Astrocyte (in vitro differentiated cells and primary cell): ENCODE measurements around the gene FAM13C. TPM values are rescaled to one million over a fixed set of nuclear protein-coding genes. Genes with fewer than 3 reads are reported as not detected.

Experiments used
- DNase-seq: peaks from one replicate; pipeline ENCODE4 v3.0.0-alpha.2; 2010; ENCODE audit warnings: low read depth
- FAIRE-seq: peaks from 2 replicates; lab custom pipeline; 2011; peaks lifted over from hg19 to GRCh38; lab: Jason Lieb, UNC
- H2AFZ ChIP-seq: 2 replicates; pipeline ENCODE4 v1.6.0; 2012; ENCODE audit warnings: low read depth, low read length, inconsistent platforms
- H3K27ac ChIP-seq: 2 replicates; pipeline ENCODE4 v1.5.1; 2011; ENCODE audit warnings: low read depth, low read length, inconsistent platforms
- H3K27me3 ChIP-seq: 2 replicates; pipeline ENCODE4 v1.6.0; 2011; ENCODE audit warnings: low read length, inconsistent platforms; ENCODE audit not compliant: insufficient read depth
- H3K36me3 ChIP-seq: 2 replicates; pipeline ENCODE4 v1.5.1; 2011; ENCODE audit warnings: low read length, inconsistent platforms; ENCODE audit not compliant: insufficient read depth
- H3K4me1 ChIP-seq: 2 replicates; pipeline ENCODE4 v1.5.1; 2011; ENCODE audit warnings: low read length, inconsistent platforms; ENCODE audit not compliant: insufficient read depth
- H3K4me2 ChIP-seq: 2 replicates; pipeline ENCODE4 v1.6.0; 2012; ENCODE audit warnings: low read length, inconsistent platforms
- H3K4me3 ChIP-seq: 2 replicates; pipeline ENCODE4 v1.5.1; 2011; ENCODE audit warnings: low read depth, mild to moderate bottlenecking, low read length, inconsistent platforms; ENCODE audit not compliant: insufficient read depth
- H3K79me2 ChIP-seq: 2 replicates; pipeline ENCODE4 v1.6.0; 2012; ENCODE audit warnings: mild to moderate bottlenecking, low read length, inconsistent platforms; ENCODE audit not compliant: insufficient read depth
- H3K9ac ChIP-seq: 2 replicates; pipeline ENCODE4 v1.6.0; 2012; ENCODE audit warnings: mild to moderate bottlenecking, low read length, inconsistent platforms
- H3K9me3 ChIP-seq: 2 replicates; pipeline ENCODE4 v1.5.1; 2012; ENCODE audit warnings: low read depth, mild to moderate bottlenecking, low read length, inconsistent platforms; ENCODE audit not compliant: insufficient read depth
- H4K20me1 ChIP-seq: 2 replicates; pipeline ENCODE4 v1.6.0; 2012; ENCODE audit warnings: low read length, inconsistent platforms; ENCODE audit not compliant: insufficient read depth
- H3K27ac Mint-ChIP-seq: one replicate; pipeline ENCODE4 v1.8.0; 2021; ENCODE audit warnings: mild to moderate bottlenecking, mixed read lengths; ENCODE audit not compliant: unreplicated experiment
- H3K27me3 Mint-ChIP-seq: one replicate; pipeline ENCODE4 v1.8.0; 2021; ENCODE audit warnings: low read depth, mixed read lengths; ENCODE audit not compliant: unreplicated experiment
- H3K36me3 Mint-ChIP-seq: one replicate; pipeline ENCODE4 v1.8.0; 2021; ENCODE audit warnings: low read depth, mixed read lengths; ENCODE audit not compliant: unreplicated experiment
- H3K4me1 Mint-ChIP-seq: one replicate; pipeline ENCODE4 v1.8.0; 2021; ENCODE audit warnings: low read depth, mixed read lengths; ENCODE audit not compliant: unreplicated experiment
- H3K4me3 Mint-ChIP-seq: one replicate; pipeline ENCODE4 v1.8.0; 2021; ENCODE audit warnings: mild to moderate bottlenecking, moderate library complexity, mixed read lengths; ENCODE audit not compliant: unreplicated experiment
- H3K9me3 Mint-ChIP-seq: one replicate; pipeline ENCODE4 v1.8.0; 2021; ENCODE audit warnings: mild to moderate bottlenecking, mixed read lengths; ENCODE audit not compliant: unreplicated experiment
- EZH2 ChIP-seq: IDR thresholded peaks from 2 replicates; pipeline ENCODE4 v1.6.1; 2012; ENCODE audit warnings: mild to moderate bottlenecking, low read length, inconsistent platforms; ENCODE audit not compliant: insufficient read depth
- total RNA-seq: library from RNA; stranded (reverse); gene quantifications from 2 replicates; pipeline ENCODE4 v1.2.1, GENCODE V29; 2021
- TF ChIP-seq, protein P1 (sequence below): IDR thresholded peaks from 2 replicates; pipeline ENCODE4 v1.5.1; 2011; ENCODE audit warnings: low read depth, mild to moderate bottlenecking, inconsistent platforms, low read length, moderate library complexity; ENCODE audit not compliant: insufficient read depth

Gene FAM13C
- total RNA-seq, 1 donor from 2014 or later: 8.7 TPM

DNA sequence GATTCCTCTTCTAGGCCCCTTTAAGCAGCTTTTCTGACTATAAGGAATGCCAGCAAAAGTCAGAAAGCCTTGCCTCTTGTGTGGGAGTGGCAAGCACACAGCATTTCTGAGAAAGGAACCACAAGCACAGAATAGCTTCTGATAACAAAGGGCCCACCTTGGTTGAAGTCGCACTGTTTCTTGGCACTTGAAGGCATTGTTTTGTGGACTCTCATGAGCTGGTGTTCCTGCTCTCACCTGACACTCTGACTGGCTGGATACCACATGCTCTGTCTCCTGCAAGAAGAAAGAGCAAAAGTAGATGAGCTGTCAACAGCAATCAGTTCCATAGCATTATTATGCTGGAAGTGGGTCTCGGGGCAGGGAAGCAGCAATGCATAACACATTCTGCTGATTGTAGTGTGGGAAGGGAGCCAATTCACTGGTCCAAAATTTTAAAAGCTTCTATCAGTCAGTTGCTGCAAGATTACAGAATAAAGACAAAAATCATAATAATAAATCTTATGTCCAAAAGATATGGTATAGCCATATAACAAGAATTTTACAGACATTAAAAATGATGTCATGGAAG lies 38.4 kb downstream of the FAM13C start:
- H3K27me3 Mint-ChIP-seq: no peaks in the 10 kb centered on the region
- H3K36me3 Mint-ChIP-seq: peaks cover 12% of the 10 kb centered on the region
- TF ChIP-seq EZH2: no peak
- TF ChIP-seq, protein P1, sequence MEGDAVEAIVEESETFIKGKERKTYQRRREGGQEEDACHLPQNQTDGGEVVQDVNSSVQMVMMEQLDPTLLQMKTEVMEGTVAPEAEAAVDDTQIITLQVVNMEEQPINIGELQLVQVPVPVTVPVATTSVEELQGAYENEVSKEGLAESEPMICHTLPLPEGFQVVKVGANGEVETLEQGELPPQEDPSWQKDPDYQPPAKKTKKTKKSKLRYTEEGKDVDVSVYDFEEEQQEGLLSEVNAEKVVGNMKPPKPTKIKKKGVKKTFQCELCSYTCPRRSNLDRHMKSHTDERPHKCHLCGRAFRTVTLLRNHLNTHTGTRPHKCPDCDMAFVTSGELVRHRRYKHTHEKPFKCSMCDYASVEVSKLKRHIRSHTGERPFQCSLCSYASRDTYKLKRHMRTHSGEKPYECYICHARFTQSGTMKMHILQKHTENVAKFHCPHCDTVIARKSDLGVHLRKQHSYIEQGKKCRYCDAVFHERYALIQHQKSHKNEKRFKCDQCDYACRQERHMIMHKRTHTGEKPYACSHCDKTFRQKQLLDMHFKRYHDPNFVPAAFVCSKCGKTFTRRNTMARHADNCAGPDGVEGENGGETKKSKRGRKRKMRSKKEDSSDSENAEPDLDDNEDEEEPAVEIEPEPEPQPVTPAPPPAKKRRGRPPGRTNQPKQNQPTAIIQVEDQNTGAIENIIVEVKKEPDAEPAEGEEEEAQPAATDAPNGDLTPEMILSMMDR: no peak
- DNase-seq (no peak), FAIRE-seq (no peak)
- Histone ChIP-seq H3K4me3 (no peak overlapping the region), H3K9me3 (no peaks in the 10 kb centered on the region), H4K20me1 (no peaks in the 10 kb centered on the region), H3K4me2 (no peak overlapping the region), H3K27me3 (no peaks in the 10 kb centered on the region), H3K79me2 (no peaks in the 10 kb centered on the region), H2AFZ (no peak overlapping the region), H3K4me1 (no peaks in the 10 kb centered on the region), H3K36me3 (no peaks in the 10 kb centered on the region), H3K27ac (no peak overlapping the region), H3K9ac (no peak overlapping the region)
- no peak overlapping the region for H3K27ac Mint-ChIP-seq
- no peak overlapping the region for H3K4me3 Mint-ChIP-seq
- peaks cover 5% of the 10 kb centered on the region for H3K9me3 Mint-ChIP-seq
- peaks cover 2% of the 10 kb centered on the region for H3K4me1 Mint-ChIP-seq

DNA sequence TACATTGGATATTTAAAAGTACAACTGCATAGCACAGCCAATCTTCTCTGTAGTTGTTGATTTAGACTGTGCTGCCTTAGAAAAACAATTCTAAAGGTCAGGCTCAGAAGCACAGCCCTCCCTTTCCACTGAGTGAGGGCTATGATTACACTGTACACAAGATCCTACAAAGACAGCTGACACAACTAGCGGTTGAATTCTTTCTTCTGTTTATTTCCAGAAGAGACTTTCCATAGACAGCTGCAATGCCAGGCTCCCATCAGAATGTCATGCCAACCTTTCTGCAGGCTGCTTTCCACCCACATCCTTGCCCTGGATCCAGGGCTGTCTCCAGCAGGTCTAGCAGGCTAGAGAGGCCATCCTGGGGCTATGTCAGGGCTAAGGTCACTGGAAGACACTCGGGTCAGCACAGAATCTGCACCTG lies 39.3 kb downstream of the FAM13C start:
- no peaks in the 10 kb centered on the region for H3K27me3 Mint-ChIP-seq

DNA sequence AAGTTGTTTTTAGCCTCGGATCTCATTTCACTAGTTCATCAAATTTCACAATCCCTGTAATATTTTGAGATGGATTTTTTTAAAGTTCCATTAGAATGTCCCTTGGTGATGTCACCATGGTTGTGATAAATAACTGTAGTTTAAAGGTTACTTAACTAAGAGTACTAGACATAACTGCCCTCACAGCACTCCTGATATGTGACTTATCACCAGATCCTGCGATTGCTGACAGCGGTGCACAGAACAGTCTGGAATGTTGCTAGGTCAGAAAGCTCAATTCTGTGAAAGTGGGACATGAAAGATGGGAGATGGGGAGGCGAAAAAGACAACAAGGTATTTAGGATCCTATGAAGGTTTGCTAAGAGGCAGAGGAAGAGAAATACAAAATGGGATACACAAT lies 40.2 kb downstream of the FAM13C start:
- no peaks in the 10 kb centered on the region for H3K36me3 ChIP-seq
- no peaks in the 10 kb centered on the region for H4K20me1 ChIP-seq
- Mint-ChIP-seq H3K4me3 (no peak overlapping the region), H3K27me3 (no peaks in the 10 kb centered on the region), H3K27ac (no peak overlapping the region), H3K4me1 (peaks cover 2% of the 10 kb centered on the region), H3K36me3 (peaks cover 12% of the 10 kb centered on the region), H3K9me3 (peaks cover 5% of the 10 kb centered on the region)
- H3K4me1 ChIP-seq: no peaks in the 10 kb centered on the region
- no peak overlapping the region for H3K4me2 ChIP-seq
- H3K4me3 ChIP-seq: no peak overlapping the region
- FAIRE-seq: no peak
- TF ChIP-seq, protein P1: no peak
- TF ChIP-seq EZH2: no peak
- H3K79me2 ChIP-seq: no peaks in the 10 kb centered on the region
- no peak overlapping the region for H3K9ac ChIP-seq
- H3K9me3 ChIP-seq: no peaks in the 10 kb centered on the region
- DNase-seq: no peak
- no peak overlapping the region for H3K27ac ChIP-seq
- H3K27me3 ChIP-seq: no peaks in the 10 kb centered on the region
- H2AFZ ChIP-seq: no peak overlapping the region

More for the DNA sequence above, 39.3 kb downstream of the FAM13C start:
- Histone ChIP-seq H3K9me3 (no peaks in the 10 kb centered on the region), H3K27ac (no peak overlapping the region), H2AFZ (no peak overlapping the region), H3K36me3 (no peaks in the 10 kb centered on the region), H3K4me3 (no peak overlapping the region), H3K27me3 (no peaks in the 10 kb centered on the region), H3K79me2 (no peaks in the 10 kb centered on the region), H4K20me1 (no peaks in the 10 kb centered on the region), H3K4me1 (no peaks in the 10 kb centered on the region), H3K4me2 (no peak overlapping the region), H3K9ac (no peak overlapping the region)
- H3K9me3 Mint-ChIP-seq: peaks cover 5% of the 10 kb centered on the region
- H3K27ac Mint-ChIP-seq: no peak overlapping the region
- no peak overlapping the region for H3K4me3 Mint-ChIP-seq
- peaks cover 12% of the 10 kb centered on the region for H3K36me3 Mint-ChIP-seq
- DNase-seq (no peak), FAIRE-seq (no peak)
- peaks cover 2% of the 10 kb centered on the region for H3K4me1 Mint-ChIP-seq
- TF ChIP-seq, protein P1: no peak
- TF ChIP-seq EZH2: no peak
